HUES48 (cell line): ENCODE results near the gene USH2A.

Source experiments
- H3K27ac ChIP-seq: one replicate; pipeline ENCODE4 v1.7.0; 2013; ENCODE audit warnings: low read depth, low read length, inconsistent platforms
- H3K27me3 ChIP-seq: 2 replicates; pipeline ENCODE4 v1.6.1; 2013; ENCODE audit warnings: mild to moderate bottlenecking, low read length; ENCODE audit not compliant: control insufficient read depth, insufficient read depth
- H3K36me3 ChIP-seq: 2 replicates; pipeline ENCODE4 v1.6.1; 2013; ENCODE audit warnings: low read length; ENCODE audit not compliant: control insufficient read depth, insufficient read depth
- H3K4me1 ChIP-seq: 2 replicates; pipeline ENCODE4 v1.6.1; 2013; ENCODE audit warnings: mild to moderate bottlenecking, low read length; ENCODE audit not compliant: control insufficient read depth, insufficient read depth
- H3K4me3 ChIP-seq: 2 replicates; pipeline ENCODE4 v1.5.1; 2013; ENCODE audit warnings: mild to moderate bottlenecking, low read depth, low read length
- H3K9ac ChIP-seq: 2 replicates; pipeline ENCODE4 v1.6.1; 2013; ENCODE audit warnings: mild to moderate bottlenecking, low read depth, low read length, moderate library complexity
- H3K9me3 ChIP-seq: 2 replicates; pipeline ENCODE4 v1.6.1; 2013; ENCODE audit warnings: low read length; ENCODE audit not compliant: control insufficient read depth, insufficient read depth

The USH2A gene

DNA sequence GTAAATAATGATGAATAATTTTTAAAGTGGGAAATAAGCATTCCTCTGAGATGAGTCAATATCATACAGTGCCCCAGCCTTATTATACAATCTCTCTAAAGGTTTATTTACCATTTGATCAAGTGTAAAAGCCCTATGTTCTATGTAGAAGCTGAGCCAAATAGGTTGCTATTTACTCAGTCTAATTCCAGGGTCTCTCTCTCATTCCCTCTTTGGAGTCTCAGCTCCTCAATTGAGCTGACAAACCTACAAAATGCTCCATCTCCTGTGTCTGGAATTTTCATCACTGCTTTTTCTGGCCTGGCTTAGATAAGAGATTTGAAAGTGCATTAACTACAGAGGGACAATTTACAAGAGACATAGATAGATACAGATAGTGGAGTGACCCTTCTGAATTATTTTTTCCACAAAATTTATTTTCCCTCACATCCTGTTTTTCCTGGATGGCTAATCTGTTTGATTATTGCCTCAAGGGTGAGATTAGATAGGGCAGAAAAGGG is 24.8 kb upstream of the USH2A start:
- no peaks in the 10 kb centered on the region for H3K36me3 ChIP-seq
- H3K27ac ChIP-seq, result no peak overlapping the region
- H3K4me1 ChIP-seq, result no peaks in the 10 kb centered on the region
- no peak overlapping the region for H3K4me3 ChIP-seq
- H3K27me3 ChIP-seq, result no peaks in the 10 kb centered on the region
- H3K9me3 ChIP-seq, result no peaks in the 10 kb centered on the region
- H3K9ac ChIP-seq, result no peak overlapping the region

GRCh38 chr1:216437603-216438002 is 14.4 kb upstream of the USH2A start:
- Histone ChIP-seq H3K36me3 (no peaks in the 10 kb centered on the region), H3K4me1 (no peaks in the 10 kb centered on the region)

GRCh38 chr1:216434232-216434631 is 11.0 kb upstream of the USH2A start:
- Histone ChIP-seq H3K4me1 (no peaks in the 10 kb centered on the region), H3K36me3 (no peaks in the 10 kb centered on the region), H3K4me3 (no peak overlapping the region), H3K9me3 (no peaks in the 10 kb centered on the region), H3K9ac (no peak overlapping the region), H3K27ac (no peak overlapping the region), H3K27me3 (no peaks in the 10 kb centered on the region)

More at GRCh38 chr1:216437603-216438002, 14.4 kb upstream of the USH2A start:
- no peaks in the 10 kb centered on the region for H3K27me3 ChIP-seq
- no peak overlapping the region for H3K9ac ChIP-seq
- no peak overlapping the region for H3K27ac ChIP-seq
- no peak overlapping the region for H3K4me3 ChIP-seq
- no peaks in the 10 kb centered on the region for H3K9me3 ChIP-seq

GRCh38 chr1:216433175-216433574 is 9.9 kb upstream of the USH2A start:
- H3K36me3 ChIP-seq, result no peaks in the 10 kb centered on the region

DNA sequence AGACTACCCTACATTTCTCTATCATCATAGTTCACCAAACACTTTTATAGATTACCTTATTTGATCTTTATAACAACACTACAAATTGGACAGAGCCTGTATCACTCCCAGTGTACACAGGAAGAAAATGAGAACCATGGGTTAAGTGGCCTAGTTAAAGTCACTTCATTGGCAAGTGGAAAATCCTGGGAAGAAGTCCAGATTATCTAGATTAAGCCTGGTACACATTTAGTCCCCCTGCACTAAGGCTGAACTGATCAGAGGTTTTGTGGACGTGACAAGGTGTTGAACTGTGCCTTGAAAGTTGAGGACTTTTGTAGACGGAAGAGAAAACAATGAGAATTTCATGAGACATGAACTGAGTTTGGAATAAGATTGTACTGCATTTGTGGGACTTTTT is 7.5 kb upstream of the USH2A start:
- Histone ChIP-seq H3K9ac (no peak overlapping the region), H3K27me3 (no peaks in the 10 kb centered on the region), H3K4me3 (no peak overlapping the region), H3K4me1 (no peaks in the 10 kb centered on the region), H3K27ac (no peak overlapping the region), H3K36me3 (no peaks in the 10 kb centered on the region), H3K9me3 (no peaks in the 10 kb centered on the region)

More at GRCh38 chr1:216433175-216433574, 9.9 kb upstream of the USH2A start:
- Histone ChIP-seq H3K4me1 (no peaks in the 10 kb centered on the region), H3K27me3 (no peaks in the 10 kb centered on the region), H3K27ac (no peak overlapping the region), H3K9ac (no peak overlapping the region), H3K9me3 (no peaks in the 10 kb centered on the region), H3K4me3 (no peak overlapping the region)

- Histone ChIP-seq H3K9ac (no peak overlapping the region), H3K4me1 (no peaks in the 10 kb centered on the region), H3K4me3 (no peak overlapping the region), H3K36me3 (no peaks in the 10 kb centered on the region), H3K27me3 (no peaks in the 10 kb centered on the region), H3K27ac (no peak overlapping the region), H3K9me3 (no peaks in the 10 kb centered on the region)
Observed at GRCh38 chr1:216425577-216425976, 2.3 kb upstream of the USH2A start.

DNA sequence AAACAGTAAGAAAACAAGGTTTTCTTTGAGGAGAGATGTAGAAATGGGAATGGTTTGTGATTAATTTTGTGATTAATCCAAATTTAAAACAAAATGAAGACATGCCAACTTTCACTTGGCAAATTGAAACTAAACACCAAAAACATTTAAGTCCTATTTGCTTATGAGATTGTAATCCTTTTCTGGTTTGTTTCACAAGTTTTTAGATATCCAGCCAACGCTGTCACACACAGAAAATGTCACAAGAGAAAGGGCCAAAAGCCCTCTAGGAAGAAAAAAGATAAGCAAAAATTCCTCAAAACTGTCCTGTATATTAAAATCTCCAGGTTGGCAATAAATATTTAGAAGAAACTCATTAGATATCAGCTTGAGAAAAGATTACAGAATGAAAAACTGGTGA is 2.5 kb downstream of the USH2A start:
- Histone ChIP-seq H3K27ac (no peak overlapping the region), H3K4me3 (no peak overlapping the region), H3K27me3 (no peaks in the 10 kb centered on the region), H3K9ac (no peak overlapping the region), H3K4me1 (peaks cover 3% of the 10 kb centered on the region; the same call in 1 of the 2 replicates), H3K36me3 (no peaks in the 10 kb centered on the region), H3K9me3 (no peaks in the 10 kb centered on the region)

DNA sequence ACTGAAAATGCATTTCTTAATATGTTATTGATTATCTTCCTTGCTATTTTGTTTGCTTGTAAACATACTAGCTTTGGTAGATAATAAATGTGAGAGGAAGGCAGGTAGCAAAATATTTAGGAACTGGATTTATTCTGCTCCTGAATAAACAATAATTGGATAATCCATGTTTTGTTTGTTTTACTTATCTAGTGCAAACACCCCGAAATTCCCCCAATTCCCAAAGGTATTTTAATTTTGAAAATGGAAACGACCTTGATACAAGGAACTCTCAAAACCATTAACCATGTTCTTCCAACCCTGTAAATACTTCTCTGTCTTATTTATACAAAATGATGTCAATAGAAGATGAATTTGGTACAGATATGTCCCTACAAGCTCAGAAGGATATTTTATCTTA is 3.0 kb downstream of the USH2A start:
- Histone ChIP-seq H3K27ac (no peak overlapping the region), H3K36me3 (no peaks in the 10 kb centered on the region), H3K9me3 (no peaks in the 10 kb centered on the region), H3K9ac (no peak overlapping the region), H3K4me3 (no peak overlapping the region), H3K4me1 (peaks cover 3% of the 10 kb centered on the region; the same call in 1 of the 2 replicates), H3K27me3 (no peaks in the 10 kb centered on the region)

- Histone ChIP-seq H3K4me3 (no peak overlapping the region), H3K4me1 (peaks cover 3% of the 10 kb centered on the region; the same call in 1 of the 2 replicates), H3K36me3 (no peaks in the 10 kb centered on the region), H3K9ac (no peak overlapping the region), H3K27me3 (no peaks in the 10 kb centered on the region), H3K27ac (no peak overlapping the region), H3K9me3 (no peaks in the 10 kb centered on the region)
Observed at GRCh38 chr1:216416488-216416887, 6.8 kb downstream of the USH2A start.

GRCh38 chr1:216410026-216410425 is 13.2 kb downstream of the USH2A start:
- H3K4me1 ChIP-seq, result no peaks in the 10 kb centered on the region
- no peak overlapping the region for H3K9ac ChIP-seq
- H3K4me3 ChIP-seq, result no peak overlapping the region
- no peak overlapping the region for H3K27ac ChIP-seq
- no peaks in the 10 kb centered on the region for H3K9me3 ChIP-seq
- no peaks in the 10 kb centered on the region for H3K27me3 ChIP-seq
- H3K36me3 ChIP-seq, result no peaks in the 10 kb centered on the region

GRCh38 chr1:216390956-216391355 is 32.3 kb downstream of the USH2A start:
- Histone ChIP-seq H3K9ac (no peak overlapping the region), H3K27ac (no peak overlapping the region), H3K4me3 (no peak overlapping the region), H3K9me3 (no peaks in the 10 kb centered on the region), H3K4me1 (peaks cover 18% of the 10 kb centered on the region), H3K36me3 (no peaks in the 10 kb centered on the region), H3K27me3 (no peaks in the 10 kb centered on the region)

- H3K9me3 ChIP-seq, result no peaks in the 10 kb centered on the region
- no peaks in the 10 kb centered on the region for H3K36me3 ChIP-seq
- H3K4me3 ChIP-seq, result no peak overlapping the region
- H3K27ac ChIP-seq, result peak overlapping the region; percentile 5
- peaks cover 18% of the 10 kb centered on the region for H3K4me1 ChIP-seq
- H3K27me3 ChIP-seq, result no peaks in the 10 kb centered on the region
- no peak overlapping the region for H3K9ac ChIP-seq
Observed at GRCh38 chr1:216389774-216390173, 33.5 kb downstream of the USH2A start.
